SK-N-SH (cell line): ENCODE data around the gene CA4. TPM values are rescaled to one million over a fixed set of nuclear protein-coding genes. Genes with fewer than 3 reads are reported as not detected.

Source experiments
- CTCF ChIA-PET: fragments of 300-600, 350-600 bp; formaldehyde crosslinking; extraction: SDS; loops from one replicate; lab custom pipeline; 2021; lab: Yijun Ruan, JAX
- POLR2A ChIA-PET: fragments of 350-600 bp; sonication (Branson Sonifier 250); formaldehyde crosslinking; extraction: SDS; loops from one replicate; lab custom pipeline; 2020; ENCODE audit warnings: antibody characterized with exemption, inconsistent platforms; lab: Yijun Ruan, JAX
- DNase-seq: peaks from one replicate; pipeline ENCODE4 v3.0.0; 2012
- H2AFZ ChIP-seq: fragments of 200-600 bp; sonication (generic); 2 replicates; pipeline ENCODE4 v1.8.1; 2016; ENCODE audit warnings: antibody characterized with exemption, mild to moderate bottlenecking, low read depth
- H3F3A ChIP-seq: fragments of 200-600 bp; sonication (generic); replicated peaks from 2 replicates; pipeline ENCODE3; 2016; ENCODE audit warnings: antibody characterized with exemption, mild to moderate bottlenecking; ENCODE audit not compliant: insufficient read depth
- H3K27ac ChIP-seq, 2 experiments: fragments of 200-500 bp in 1 of 2; fragments of 200-600 bp in 1 of 2; sonication (Bioruptor generic) in 1 of 2; sonication (generic), shearing (Covaris generic) in 1 of 2; 2 replicates each; pipeline versions ENCODE4 v1.5.1 to v1.6.1; 2014 to 2016; ENCODE audit warnings: low read depth in 2 of 2, inconsistent platforms in 1 of 2, low read length in 1 of 2, mild to moderate bottlenecking in 1 of 2, mixed read lengths in 1 of 2
- H3K27me3 ChIP-seq: fragments of 200-600 bp; sonication (generic), shearing (Covaris generic); 2 replicates; pipeline ENCODE4 v1.6.1; 2016; ENCODE audit warnings: mixed run types; ENCODE audit not compliant: insufficient read depth
- H3K36me3 ChIP-seq, 2 experiments: fragments of 200-500 bp in 1 of 2; fragments of 200-600 bp in 1 of 2; sonication (Bioruptor generic) in 1 of 2; sonication (generic) in 1 of 2; replicated peaks in 1 of 2; 2 replicates each; pipeline versions ENCODE3 to v1.5.1; 2014 to 2016; ENCODE audit warnings: low read length in 1 of 2, mild to moderate bottlenecking in 1 of 2; ENCODE audit not compliant: insufficient read depth in 2 of 2, control insufficient read depth in 1 of 2
- H3K4me1 ChIP-seq, 2 experiments: fragments of 200-500 bp in 1 of 2; fragments of 200-600 bp in 1 of 2; sonication (Bioruptor generic) in 1 of 2; sonication (generic), shearing (Covaris generic) in 1 of 2; 2 replicates each; pipeline versions ENCODE4 v1.5.1 to v1.6.1; 2014 to 2016; ENCODE audit warnings: low read depth in 1 of 2, low read length in 1 of 2, mixed run types in 1 of 2; ENCODE audit not compliant: insufficient read depth in 2 of 2, control insufficient read depth in 1 of 2
- H3K4me2 ChIP-seq: fragments of 200-600 bp; sonication (generic), shearing (Covaris generic); 2 replicates; pipeline ENCODE4 v1.6.1; 2017; ENCODE audit warnings: mixed run types
- H3K4me3 ChIP-seq, 2 experiments: fragments of 200-500 bp in 1 of 2; fragments of 200-600 bp in 1 of 2; sonication (Bioruptor generic) in 1 of 2; sonication (generic), shearing (Covaris generic) in 1 of 2; 2 replicates each; pipeline versions ENCODE4 v1.5.1 to v1.8.1; 2014 to 2016; ENCODE audit warnings: low read depth in 2 of 2, inconsistent platforms in 1 of 2, low read length in 1 of 2, mild to moderate bottlenecking in 1 of 2, mixed read lengths in 1 of 2, moderate library complexity in 1 of 2
- H3K79me2 ChIP-seq: fragments of 200-600 bp; sonication (generic); 2 replicates; pipeline ENCODE4 v1.8.1; 2017; ENCODE audit warnings: mild to moderate bottlenecking; ENCODE audit not compliant: insufficient read depth
- H3K9ac ChIP-seq: fragments of 200-600 bp; sonication (generic); 2 replicates; pipeline ENCODE4 v1.6.1; 2017; ENCODE audit warnings: mixed run types
- H3K9me2 ChIP-seq: fragments of 200-600 bp; sonication (generic); 2 replicates; pipeline ENCODE4 v1.6.1; 2017; ENCODE audit warnings: mixed run types
- H3K9me3 ChIP-seq: fragments of 200-600 bp; sonication (generic); 2 replicates; pipeline ENCODE4 v1.6.1; 2017; ENCODE audit warnings: mixed run types, mild to moderate bottlenecking, moderate library complexity
- H4K20me1 ChIP-seq: fragments of 200-600 bp; sonication (generic); 2 replicates; pipeline ENCODE4 v1.6.1; 2017; ENCODE audit warnings: mild to moderate bottlenecking, mixed run types; ENCODE audit not compliant: insufficient read depth
- CHD2 ChIP-seq: fragments of 150-350 bp; IDR thresholded peaks from 2 replicates; pipeline ENCODE4 v1.6.1; 2018; ENCODE audit warnings: low read length; ENCODE audit not compliant: partially characterized antibody
- EP300 ChIP-seq, 2 experiments: IDR thresholded peaks; 2 replicates each; pipeline versions ENCODE4 v1.4.0 to v1.6.1; 2012; ENCODE audit warnings: borderline replicate concordance in 1 of 2, low read depth in 1 of 2, low read length in 1 of 2
- FOSL2 ChIP-seq: IDR thresholded peaks from 2 replicates; pipeline ENCODE4 v1.4.0; 2012; ENCODE audit warnings: low read depth, mild to moderate bottlenecking, moderate library complexity, borderline replicate concordance
- FOXJ3 ChIP-seq: sonication (generic); formaldehyde crosslinking; IDR thresholded peaks from 2 replicates; pipeline ENCODE4 v1.5.1; 2020; ENCODE audit warnings: mild to moderate bottlenecking, missing genetic modification reagents
- FOXM1 ChIP-seq: IDR thresholded peaks from 2 replicates; pipeline ENCODE4 v1.4.0; 2012; ENCODE audit warnings: low read depth, mild to moderate bottlenecking
- MEF2A ChIP-seq: IDR thresholded peaks from 2 replicates; pipeline ENCODE4 v1.4.0; 2012; ENCODE audit warnings: low read depth, borderline replicate concordance
- MXI1 ChIP-seq: IDR thresholded peaks from 2 replicates; pipeline ENCODE4 v1.6.1; 2012; ENCODE audit warnings: mild to moderate bottlenecking, low read depth, low read length, improper control_type of control experiment
- NFIC ChIP-seq: IDR thresholded peaks from 2 replicates; pipeline ENCODE4 v1.4.0; 2012; ENCODE audit warnings: borderline replicate concordance
- POLR2AphosphoS5 ChIP-seq: IDR thresholded peaks from 2 replicates; pipeline ENCODE4 v1.6.1; 2012; ENCODE audit warnings: low read depth, low read length
- RAD21 ChIP-seq: IDR thresholded peaks from 2 replicates; pipeline ENCODE4 v1.6.1; 2012; ENCODE audit warnings: mild to moderate bottlenecking, low read length
- SIN3A ChIP-seq: IDR thresholded peaks from 2 replicates; pipeline ENCODE4 v1.6.1; 2012; ENCODE audit warnings: low read depth, mild to moderate bottlenecking, low read length, moderate library complexity, borderline replicate concordance
- TAF1 ChIP-seq: IDR thresholded peaks from 2 replicates; pipeline ENCODE4 v1.6.1; 2012; ENCODE audit warnings: low read depth, mild to moderate bottlenecking, low read length, moderate library complexity, borderline replicate concordance
- TCF12 ChIP-seq: IDR thresholded peaks from 2 replicates; pipeline ENCODE4 v1.4.0; 2012
- WGBS: methylation state at CpG from one replicate; pipeline ENCODE4 v1.1.6; 2017; ENCODE audit warnings: low lambda C conversion rate; 5-methylcytosine and 5-hydroxymethylcytosine counted together
- polyA plus RNA-seq, 3 experiments: library from polyadenylated mRNA; depleted of rRNA; stranded (reverse); fragments of >200 nt; gene quantifications; 2 replicates each; pipeline ENCODE4 v1.2.3, GENCODE V29; 2012
- TF ChIP-seq, protein P1 (sequence below): IDR thresholded peaks from 2 replicates; pipeline ENCODE4 v1.4.0; 2012; ENCODE audit warnings: low read depth, borderline replicate concordance
- TF ChIP-seq, protein P2 (sequence below): fragments of 200-600 bp; sonication (generic); IDR thresholded peaks from 2 replicates; pipeline ENCODE4 v1.6.1; 2017; ENCODE audit warnings: antibody characterized with exemption, mild to moderate bottlenecking, moderate library complexity
- TF ChIP-seq, protein P3 (sequence below): fragments of 150-350 bp; IDR thresholded peaks from 2 replicates; pipeline ENCODE4 v1.6.1; 2017; ENCODE audit warnings: antibody characterized with exemption, low read length, low read depth, borderline replicate concordance
- TF ChIP-seq, protein P4 (sequence below): IDR thresholded peaks from 2 replicates; pipeline ENCODE4 v1.6.1; 2012; ENCODE audit warnings: mild to moderate bottlenecking, low read depth, low read length, moderate library complexity

CA4 gene
- polyA plus RNA-seq, 1 of the 3 experiments (the other 2 are of a cell fraction): 0.21 TPM

DNA sequence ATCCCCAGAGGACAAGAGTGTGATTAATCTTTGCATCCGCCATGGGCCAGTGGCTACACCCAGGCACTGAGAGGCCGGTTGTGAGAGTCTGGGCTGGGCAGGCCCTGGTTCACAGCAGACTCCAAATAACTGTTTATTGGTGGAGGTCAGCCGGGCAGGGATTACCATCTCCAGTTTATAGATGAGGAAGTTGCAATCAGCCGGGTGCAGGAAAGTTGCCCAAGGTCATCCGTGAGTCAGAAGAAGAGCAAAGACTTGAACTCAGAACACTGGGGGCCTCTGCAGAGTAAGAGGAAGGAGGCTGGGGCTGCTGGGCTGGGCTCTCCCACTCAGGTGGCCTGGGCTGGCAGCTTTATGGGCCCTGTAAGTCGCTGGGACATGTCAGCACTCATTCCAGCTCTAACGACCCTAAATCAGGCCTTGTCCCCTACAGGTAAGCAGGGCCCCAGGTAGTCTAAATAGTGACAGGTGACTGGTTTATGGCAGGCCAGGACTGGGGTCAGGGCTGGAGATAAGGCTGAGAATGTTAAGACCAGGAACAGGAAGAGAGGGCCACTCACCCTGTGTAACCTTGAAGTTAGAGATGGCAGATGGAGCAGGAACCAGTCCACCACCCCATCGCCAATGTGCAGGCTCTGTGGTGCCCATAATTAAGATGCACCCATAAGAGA, 2.1 kb upstream of the CA4 start:
- no peak for TF ChIP-seq FOXM1
- TF ChIP-seq TAF1: no peak
- TF ChIP-seq, protein P1, sequence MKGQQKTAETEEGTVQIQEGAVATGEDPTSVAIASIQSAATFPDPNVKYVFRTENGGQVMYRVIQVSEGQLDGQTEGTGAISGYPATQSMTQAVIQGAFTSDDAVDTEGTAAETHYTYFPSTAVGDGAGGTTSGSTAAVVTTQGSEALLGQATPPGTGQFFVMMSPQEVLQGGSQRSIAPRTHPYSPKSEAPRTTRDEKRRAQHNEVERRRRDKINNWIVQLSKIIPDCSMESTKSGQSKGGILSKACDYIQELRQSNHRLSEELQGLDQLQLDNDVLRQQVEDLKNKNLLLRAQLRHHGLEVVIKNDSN: no peak
- TF ChIP-seq EP300 (IDR thresholded peaks at IDR 0.05; ENCODE audit: borderline replicate concordance in 1 of 2, low read depth in 1 of 2, low read length in 1 of 2): no peak
- no peak for TF ChIP-seq SIN3A
- TF ChIP-seq, protein P2, sequence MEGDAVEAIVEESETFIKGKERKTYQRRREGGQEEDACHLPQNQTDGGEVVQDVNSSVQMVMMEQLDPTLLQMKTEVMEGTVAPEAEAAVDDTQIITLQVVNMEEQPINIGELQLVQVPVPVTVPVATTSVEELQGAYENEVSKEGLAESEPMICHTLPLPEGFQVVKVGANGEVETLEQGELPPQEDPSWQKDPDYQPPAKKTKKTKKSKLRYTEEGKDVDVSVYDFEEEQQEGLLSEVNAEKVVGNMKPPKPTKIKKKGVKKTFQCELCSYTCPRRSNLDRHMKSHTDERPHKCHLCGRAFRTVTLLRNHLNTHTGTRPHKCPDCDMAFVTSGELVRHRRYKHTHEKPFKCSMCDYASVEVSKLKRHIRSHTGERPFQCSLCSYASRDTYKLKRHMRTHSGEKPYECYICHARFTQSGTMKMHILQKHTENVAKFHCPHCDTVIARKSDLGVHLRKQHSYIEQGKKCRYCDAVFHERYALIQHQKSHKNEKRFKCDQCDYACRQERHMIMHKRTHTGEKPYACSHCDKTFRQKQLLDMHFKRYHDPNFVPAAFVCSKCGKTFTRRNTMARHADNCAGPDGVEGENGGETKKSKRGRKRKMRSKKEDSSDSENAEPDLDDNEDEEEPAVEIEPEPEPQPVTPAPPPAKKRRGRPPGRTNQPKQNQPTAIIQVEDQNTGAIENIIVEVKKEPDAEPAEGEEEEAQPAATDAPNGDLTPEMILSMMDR: no peak
- no peak for TF ChIP-seq MXI1
- TF ChIP-seq, protein P3, sequence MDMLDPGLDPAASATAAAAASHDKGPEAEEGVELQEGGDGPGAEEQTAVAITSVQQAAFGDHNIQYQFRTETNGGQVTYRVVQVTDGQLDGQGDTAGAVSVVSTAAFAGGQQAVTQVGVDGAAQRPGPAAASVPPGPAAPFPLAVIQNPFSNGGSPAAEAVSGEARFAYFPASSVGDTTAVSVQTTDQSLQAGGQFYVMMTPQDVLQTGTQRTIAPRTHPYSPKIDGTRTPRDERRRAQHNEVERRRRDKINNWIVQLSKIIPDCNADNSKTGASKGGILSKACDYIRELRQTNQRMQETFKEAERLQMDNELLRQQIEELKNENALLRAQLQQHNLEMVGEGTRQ: no peak
- no peak for TF ChIP-seq MEF2A
- no peak for TF ChIP-seq RAD21
- no peak for TF ChIP-seq NFIC
- no peak for TF ChIP-seq POLR2AphosphoS5
- WGBS: 90% methylated on average over 8 of the region's 8 CpGs
- no peak overlapping the region for H3K4me2 ChIP-seq
- ChIA-PET CTCF (interaction anchor here (0.9 to 1.3 kb wide), 3 partner anchors 11 to 273 kb away, joined by 3 to 4 read pairs (median 3); no protein-coding TSS in a partner anchor), POLR2A (no interaction called here)
- no peak overlapping the region for H3K4me3 ChIP-seq
- H3K27me3 ChIP-seq: peaks cover 28% of the 10 kb centered on the region
- DNase-seq: no peak
- H3K9me2 ChIP-seq: no peaks in the 10 kb centered on the region
- no peak overlapping the region for H3K27ac ChIP-seq
- H2AFZ ChIP-seq: no peak overlapping the region
- H3K9ac ChIP-seq: no peak overlapping the region
- H3K4me1 ChIP-seq: peaks cover 9 to 11% of the 10 kb centered on the region in 2 experiments; a peak in 3 of 4 replicates
- H3K79me2 ChIP-seq: no peaks in the 10 kb centered on the region
- H3K36me3 ChIP-seq: no peaks in the 10 kb centered on the region
- H4K20me1 ChIP-seq: no peaks in the 10 kb centered on the region
- peaks cover 3% of the 10 kb centered on the region for H3F3A ChIP-seq
- H3K9me3 ChIP-seq: no peaks in the 10 kb centered on the region

DNA sequence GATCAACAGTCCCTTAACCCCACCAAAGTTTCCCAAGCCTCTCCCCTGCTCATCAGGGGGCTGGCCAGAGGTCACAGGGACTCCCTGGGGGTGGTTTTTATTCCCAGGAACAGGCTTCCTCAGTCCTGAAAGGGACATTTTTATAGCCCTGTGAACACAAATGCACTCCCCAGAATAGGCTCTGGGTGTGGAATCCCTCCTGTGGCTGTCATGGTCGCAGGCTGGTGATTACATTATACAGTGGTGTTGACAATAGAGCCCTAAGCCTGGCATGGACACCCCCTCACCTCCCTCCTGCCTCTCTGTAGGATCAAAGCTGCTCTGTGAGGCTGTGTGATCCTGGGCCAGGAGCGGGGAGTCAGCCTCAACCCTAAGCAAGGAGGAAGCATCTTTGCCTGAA, 1.4 kb upstream of the CA4 start:
- no peak overlapping the region for H2AFZ ChIP-seq
- no peaks in the 10 kb centered on the region for H3F3A ChIP-seq
- H3K9me3 ChIP-seq: no peaks in the 10 kb centered on the region
- no peak overlapping the region for H3K27ac ChIP-seq
- H3K4me2 ChIP-seq: no peak overlapping the region
- ChIA-PET CTCF (interaction anchor here (0.8 to 2.5 kb wide), 6 partner anchors 14 to 492 kb away, joined by 3 to 14 read pairs (median 4); no protein-coding TSS in a partner anchor), POLR2A (no interaction called here)
- H3K4me3 ChIP-seq: no peak overlapping the region
- no peaks in the 10 kb centered on the region for H4K20me1 ChIP-seq
- H3K9ac ChIP-seq: no peak overlapping the region
- H3K4me1 ChIP-seq: peaks cover 4 to 7% of the 10 kb centered on the region in 2 experiments; a peak in 1 of 4 replicates
- no peaks in the 10 kb centered on the region for H3K9me2 ChIP-seq
- peaks cover 28% of the 10 kb centered on the region for H3K27me3 ChIP-seq
- WGBS: 77% methylated on average over 2 of the region's 2 CpGs
- no peaks in the 10 kb centered on the region for H3K36me3 ChIP-seq
- no peaks in the 10 kb centered on the region for H3K79me2 ChIP-seq
- peak; percentile 20 for DNase-seq
- TF ChIP-seq FOXJ3: no peak
- TF ChIP-seq, protein P2: no peak
- no peak for TF ChIP-seq NFIC
- TF ChIP-seq, protein P4, sequence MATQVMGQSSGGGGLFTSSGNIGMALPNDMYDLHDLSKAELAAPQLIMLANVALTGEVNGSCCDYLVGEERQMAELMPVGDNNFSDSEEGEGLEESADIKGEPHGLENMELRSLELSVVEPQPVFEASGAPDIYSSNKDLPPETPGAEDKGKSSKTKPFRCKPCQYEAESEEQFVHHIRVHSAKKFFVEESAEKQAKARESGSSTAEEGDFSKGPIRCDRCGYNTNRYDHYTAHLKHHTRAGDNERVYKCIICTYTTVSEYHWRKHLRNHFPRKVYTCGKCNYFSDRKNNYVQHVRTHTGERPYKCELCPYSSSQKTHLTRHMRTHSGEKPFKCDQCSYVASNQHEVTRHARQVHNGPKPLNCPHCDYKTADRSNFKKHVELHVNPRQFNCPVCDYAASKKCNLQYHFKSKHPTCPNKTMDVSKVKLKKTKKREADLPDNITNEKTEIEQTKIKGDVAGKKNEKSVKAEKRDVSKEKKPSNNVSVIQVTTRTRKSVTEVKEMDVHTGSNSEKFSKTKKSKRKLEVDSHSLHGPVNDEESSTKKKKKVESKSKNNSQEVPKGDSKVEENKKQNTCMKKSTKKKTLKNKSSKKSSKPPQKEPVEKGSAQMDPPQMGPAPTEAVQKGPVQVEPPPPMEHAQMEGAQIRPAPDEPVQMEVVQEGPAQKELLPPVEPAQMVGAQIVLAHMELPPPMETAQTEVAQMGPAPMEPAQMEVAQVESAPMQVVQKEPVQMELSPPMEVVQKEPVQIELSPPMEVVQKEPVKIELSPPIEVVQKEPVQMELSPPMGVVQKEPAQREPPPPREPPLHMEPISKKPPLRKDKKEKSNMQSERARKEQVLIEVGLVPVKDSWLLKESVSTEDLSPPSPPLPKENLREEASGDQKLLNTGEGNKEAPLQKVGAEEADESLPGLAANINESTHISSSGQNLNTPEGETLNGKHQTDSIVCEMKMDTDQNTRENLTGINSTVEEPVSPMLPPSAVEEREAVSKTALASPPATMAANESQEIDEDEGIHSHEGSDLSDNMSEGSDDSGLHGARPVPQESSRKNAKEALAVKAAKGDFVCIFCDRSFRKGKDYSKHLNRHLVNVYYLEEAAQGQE: no peak
- no peak for TF ChIP-seq TCF12
- no peak for TF ChIP-seq FOSL2
- no peak for TF ChIP-seq CHD2
